Hepatocyte (in vitro differentiated cells): Measurements from ENCODE around the gene XRCC5. TPM values are rescaled to one million over a fixed set of nuclear protein-coding genes. Genes with fewer than 3 reads are reported as not detected.
A peak's percentile ranks its signal among the peaks of the same experiment; 100 is the strongest.

Experiments
- DNase-seq: peaks from one replicate; pipeline ENCODE4 v3.0.0-alpha.2; 2016; ENCODE audit warnings: low spot score
- H2AFZ ChIP-seq: fragments of 200-600 bp; sonication (generic); 2 replicates; pipeline ENCODE4 v1.6.0; 2016; ENCODE audit warnings: antibody characterized with exemption, mild to moderate bottlenecking
- H3K27ac ChIP-seq: fragments of 200-600 bp; sonication (generic); 2 replicates; pipeline ENCODE4 v1.5.1; 2016; ENCODE audit warnings: mild to moderate bottlenecking
- H3K27me3 ChIP-seq: fragments of 200-600 bp; sonication (generic); 2 replicates; pipeline ENCODE4 v1.6.1; 2016
- H3K36me3 ChIP-seq: fragments of 200-600 bp; sonication (generic); replicated peaks from 2 replicates; pipeline ENCODE4 v1.5.1; 2016; ENCODE audit warnings: low read depth; ENCODE audit not compliant: insufficient read depth
- H3K4me1 ChIP-seq: fragments of 200-600 bp; sonication (generic); 2 replicates; pipeline ENCODE4 v1.5.1; 2016; ENCODE audit warnings: mild to moderate bottlenecking, moderate library complexity; ENCODE audit not compliant: insufficient read depth
- H3K4me2 ChIP-seq: fragments of 200-600 bp; sonication (generic); 2 replicates; pipeline ENCODE4 v1.6.0; 2016
- H3K4me3 ChIP-seq: fragments of 200-600 bp; sonication (generic); 2 replicates; pipeline ENCODE4 v1.5.1; 2016; ENCODE audit warnings: mild to moderate bottlenecking
- H3K79me2 ChIP-seq: fragments of 200-600 bp; sonication (generic); 2 replicates; pipeline ENCODE4 v1.6.0; 2017; ENCODE audit warnings: mild to moderate bottlenecking
- H3K9me2 ChIP-seq: fragments of 200-600 bp; sonication (generic); replicated peaks from 2 replicates; pipeline ENCODE4 v1.6.0; 2017; ENCODE audit warnings: mild to moderate bottlenecking; ENCODE audit not compliant: insufficient read depth
- H3K9me3 ChIP-seq: fragments of 200-600 bp; sonication (generic); 2 replicates; pipeline ENCODE4 v1.5.1; 2016; ENCODE audit warnings: low read depth, mild to moderate bottlenecking
- H4K20me1 ChIP-seq: fragments of 200-600 bp; sonication (generic); 2 replicates; pipeline ENCODE4 v1.6.0; 2016; ENCODE audit warnings: mild to moderate bottlenecking; ENCODE audit not compliant: insufficient read depth, poor library complexity, severe bottlenecking
- CTCF ChIP-seq: fragments of 200-600 bp; sonication (generic); IDR thresholded peaks from 2 replicates; pipeline ENCODE4 v1.5.1; 2016; ENCODE audit warnings: antibody characterized with exemption, mild to moderate bottlenecking; ENCODE audit not compliant: poor library complexity
- EZH2 ChIP-seq: fragments of 200-600 bp; sonication (generic); IDR thresholded peaks from 2 replicates; pipeline ENCODE4 v1.6.1; 2016; ENCODE audit warnings: antibody characterized with exemption, mild to moderate bottlenecking, borderline replicate concordance
- EZH2phosphoT487 ChIP-seq: fragments of 200-600 bp; sonication (generic); IDR thresholded peaks from one replicate; pipeline ENCODE4 v1.6.1; 2018; ENCODE audit warnings: antibody characterized with exemption, mild to moderate bottlenecking, low read depth, moderate library complexity; ENCODE audit not compliant: unreplicated experiment, severe bottlenecking
- WGBS: methylation state at CpG from one replicate; pipeline ENCODE4 v1.1.6; 2016; ENCODE audit warnings: low lambda C conversion rate; ENCODE audit errors: missing lambda C conversion rate; 5-methylcytosine and 5-hydroxymethylcytosine counted together
- polyA plus RNA-seq: library from polyadenylated mRNA; unstranded; fragments of >200 nt; fragmentation: Nextera tagmentation; extraction: Ambion mirVana; gene quantifications from 2 replicates; pipeline ENCODE4 v1.2.1, GENCODE V29; 2016
- total RNA-seq: library from RNA; depleted of rRNA; stranded (reverse); fragments of >200 nt; gene quantifications from 2 replicates; pipeline ENCODE4 v1.2.3, GENCODE V29; 2014

The XRCC5 gene
- total and polyA plus RNA-seq, 2 experiments from 2014 or later = 181 to 208 TPM

- H3K27me3 ChIP-seq = no peaks in the 10 kb centered on the region
- no peaks in the 10 kb centered on the region for H3K36me3 ChIP-seq
- no peaks in the 10 kb centered on the region for H4K20me1 ChIP-seq
- H3K79me2 ChIP-seq = peaks cover 52% of the 10 kb centered on the region
- 83% methylated on average over 7 of the region's 7 CpGs for WGBS
- DNase-seq = no peak
- H2AFZ ChIP-seq = no peak overlapping the region
- no peak overlapping the region for H3K4me3 ChIP-seq
- H3K9me3 ChIP-seq = no peaks in the 10 kb centered on the region
- H3K4me2 ChIP-seq = peak overlapping the region; percentile 84
- no peaks in the 10 kb centered on the region for H3K9me2 ChIP-seq
- peak overlapping the region; percentile 92 for H3K27ac ChIP-seq
- TF ChIP-seq EZH2 = no peak
- TF ChIP-seq EZH2phosphoT487 = no peak
- no peak for TF ChIP-seq CTCF
- peaks cover 34% of the 10 kb centered on the region for H3K4me1 ChIP-seq
Measured at GRCh38 chr2:216111122-216111521, 2.0 kb downstream of the XRCC5 start.

GRCh38 chr2:216112926-216113325 is 3.8 kb downstream of the XRCC5 start:
- TF ChIP-seq EZH2 (no peak), CTCF (no peak), EZH2phosphoT487 (no peak)
- DNase-seq = no peak
- no peaks in the 10 kb centered on the region for H3K36me3 ChIP-seq
- H3K9me3 ChIP-seq = no peaks in the 10 kb centered on the region
- H3K4me3 ChIP-seq = no peak overlapping the region
- H3K9me2 ChIP-seq = no peaks in the 10 kb centered on the region
- H3K79me2 ChIP-seq = peaks cover 70% of the 10 kb centered on the region
- no peak overlapping the region for H2AFZ ChIP-seq
- H3K27me3 ChIP-seq = no peaks in the 10 kb centered on the region
- no peaks in the 10 kb centered on the region for H4K20me1 ChIP-seq
- H3K27ac ChIP-seq = peak overlapping the region; percentile 10
- peaks cover 37% of the 10 kb centered on the region for H3K4me1 ChIP-seq
- H3K4me2 ChIP-seq = no peak overlapping the region
- 72% methylated on average over 4 of the region's 4 CpGs for WGBS

- Histone ChIP-seq H3K4me1 (peaks cover 31% of the 10 kb centered on the region), H3K27me3 (no peaks in the 10 kb centered on the region), H3K9me2 (no peaks in the 10 kb centered on the region), H3K27ac (peak overlapping the region; percentile 59), H3K4me2 (no peak overlapping the region), H4K20me1 (no peaks in the 10 kb centered on the region), H3K4me3 (no peak overlapping the region), H3K9me3 (no peaks in the 10 kb centered on the region), H3K79me2 (peaks cover 76% of the 10 kb centered on the region), H3K36me3 (no peaks in the 10 kb centered on the region), H2AFZ (no peak overlapping the region)
- no peak for DNase-seq
- WGBS = 90% methylated on average over 3 of the region's 3 CpGs
- TF ChIP-seq EZH2 = no peak
- no peak for TF ChIP-seq EZH2phosphoT487
- TF ChIP-seq CTCF = no peak
Measured at GRCh38 chr2:216113572-216113971, 4.4 kb downstream of the XRCC5 start.

- H3K27me3 ChIP-seq = no peaks in the 10 kb centered on the region
- H4K20me1 ChIP-seq = no peaks in the 10 kb centered on the region
- no peak for TF ChIP-seq EZH2phosphoT487
- no peak for TF ChIP-seq EZH2
- TF ChIP-seq CTCF = no peak
- H3K27ac ChIP-seq = peak overlapping the region; percentile 59
- no peak overlapping the region for H2AFZ ChIP-seq
- no peaks in the 10 kb centered on the region for H3K36me3 ChIP-seq
- no peak overlapping the region for H3K4me3 ChIP-seq
- H3K9me3 ChIP-seq = no peaks in the 10 kb centered on the region
- H3K4me1 ChIP-seq = peaks cover 30% of the 10 kb centered on the region
- H3K9me2 ChIP-seq = no peaks in the 10 kb centered on the region
- peak overlapping the region; percentile 25 for H3K4me2 ChIP-seq
- 42% methylated on average over 4 of the region's 4 CpGs for WGBS
- H3K79me2 ChIP-seq = peaks cover 83% of the 10 kb centered on the region
- no peak for DNase-seq
Measured at GRCh38 chr2:216114382-216114713, 5.2 kb downstream of the XRCC5 start.
